HG03108 (cell line): ENCODE measurements around the gene SPG7.
"Not testable (repeated sequence)": the region's sequence is repeated elsewhere in the genome, so short reads cannot be mapped to it uniquely, and the experiment has no call there.

Experiments used
- ATAC-seq: cut with Tn5 transposase; IDR thresholded peaks from one replicate; pipeline ENCODE4 v1.9.1; 2021; ENCODE audit warnings: moderate library complexity; ENCODE audit not compliant: unreplicated experiment

SPG7 gene

DNA sequence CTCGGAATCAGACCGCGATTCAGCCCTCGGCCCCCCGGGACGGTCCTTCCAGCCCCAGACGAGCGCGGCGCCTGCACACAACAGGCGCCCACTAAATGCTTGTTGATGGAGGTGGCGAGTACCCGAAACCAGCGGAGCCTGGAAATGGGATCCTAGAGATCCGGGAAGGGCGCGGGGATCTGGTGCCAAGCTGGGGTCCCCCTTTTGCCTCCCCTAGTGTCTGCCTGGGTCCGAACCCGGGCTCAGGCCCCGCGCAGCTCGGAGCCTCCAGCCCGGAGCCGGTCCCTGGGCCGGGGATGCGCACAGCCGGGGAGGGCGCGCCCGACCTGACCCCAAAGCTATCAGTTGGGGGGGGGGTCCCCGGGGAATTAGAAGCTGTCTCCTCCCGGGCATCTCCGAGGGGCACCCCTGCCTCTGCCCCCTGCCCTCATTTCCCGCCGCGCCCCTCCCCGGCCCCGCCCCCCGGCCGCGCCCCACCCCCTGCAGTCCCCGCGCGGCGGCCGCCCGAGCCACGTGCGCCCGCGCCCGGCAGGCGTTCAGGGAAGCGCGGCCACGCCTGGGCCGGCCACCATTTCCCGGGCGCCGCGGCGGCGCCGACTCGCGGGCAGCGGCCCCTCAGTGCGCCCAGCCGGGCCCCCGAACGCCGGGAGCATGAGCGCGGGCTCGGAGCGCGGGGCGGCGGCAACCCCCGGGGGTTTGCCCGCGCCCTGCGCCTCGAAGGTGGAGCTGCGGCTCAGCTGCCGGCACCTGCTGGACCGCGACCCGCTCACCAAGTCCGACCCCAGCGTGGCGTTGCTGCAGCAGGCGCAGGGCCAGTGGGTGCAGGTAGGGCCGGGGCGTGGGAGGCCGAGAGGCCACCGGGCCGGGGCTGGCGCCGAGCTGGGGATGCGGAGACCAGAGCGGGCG, 67.3 kb downstream of the SPG7 start, which contains the start of gene CPNE7:
TSS of gene CPNE7 (plus strand) at position 512 of the 906 bp plus-strand sequence. CDS start at position 652, 140 bp downstream.
- ATAC-seq = no peak

DNA sequence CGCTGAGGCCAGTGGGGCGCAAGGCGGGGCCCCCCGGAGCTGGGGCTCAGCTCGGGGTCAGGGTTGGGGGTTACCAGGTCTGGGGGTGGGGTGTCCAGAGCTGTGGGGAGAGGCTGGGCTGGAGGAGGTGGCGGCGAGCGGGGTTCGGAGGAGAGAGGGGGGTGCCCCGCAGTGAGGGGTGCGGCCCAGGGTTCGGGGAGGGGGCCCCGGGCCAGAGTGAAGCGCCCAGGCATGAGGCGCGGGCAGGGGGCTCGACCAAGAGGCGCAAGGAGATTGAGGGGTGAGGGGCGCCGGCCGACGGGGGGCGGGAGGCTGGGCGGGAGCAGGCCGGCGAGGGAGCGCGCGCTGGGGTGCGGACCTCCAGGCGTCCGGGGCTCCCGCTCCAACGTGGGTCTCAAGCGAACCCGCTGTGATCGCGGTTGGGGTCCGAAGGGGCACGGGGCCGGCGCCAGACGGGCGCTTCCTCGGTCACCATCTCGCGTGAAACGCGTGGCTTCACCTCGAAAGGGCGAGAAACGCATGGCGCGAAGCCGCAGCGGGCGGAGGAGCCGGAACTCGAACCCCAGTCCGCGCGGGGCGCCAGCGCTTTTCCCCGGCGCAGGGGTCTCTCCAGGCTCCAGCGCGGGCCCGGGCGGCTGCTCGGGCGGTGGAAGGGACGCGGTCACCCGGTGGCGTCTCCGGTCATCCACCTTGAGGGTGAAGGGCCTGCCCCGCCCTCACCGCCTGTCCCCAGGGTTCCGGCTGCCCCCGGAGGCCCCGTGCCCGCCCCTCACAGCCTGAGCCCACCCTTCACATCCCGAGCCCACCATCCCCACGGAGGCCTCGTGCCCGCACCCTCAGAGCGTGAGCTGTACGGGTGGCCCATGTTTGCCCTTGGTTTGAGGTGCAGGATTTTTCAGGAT, 68.2 kb downstream of the SPG7 start:
- no peak for ATAC-seq

DNA sequence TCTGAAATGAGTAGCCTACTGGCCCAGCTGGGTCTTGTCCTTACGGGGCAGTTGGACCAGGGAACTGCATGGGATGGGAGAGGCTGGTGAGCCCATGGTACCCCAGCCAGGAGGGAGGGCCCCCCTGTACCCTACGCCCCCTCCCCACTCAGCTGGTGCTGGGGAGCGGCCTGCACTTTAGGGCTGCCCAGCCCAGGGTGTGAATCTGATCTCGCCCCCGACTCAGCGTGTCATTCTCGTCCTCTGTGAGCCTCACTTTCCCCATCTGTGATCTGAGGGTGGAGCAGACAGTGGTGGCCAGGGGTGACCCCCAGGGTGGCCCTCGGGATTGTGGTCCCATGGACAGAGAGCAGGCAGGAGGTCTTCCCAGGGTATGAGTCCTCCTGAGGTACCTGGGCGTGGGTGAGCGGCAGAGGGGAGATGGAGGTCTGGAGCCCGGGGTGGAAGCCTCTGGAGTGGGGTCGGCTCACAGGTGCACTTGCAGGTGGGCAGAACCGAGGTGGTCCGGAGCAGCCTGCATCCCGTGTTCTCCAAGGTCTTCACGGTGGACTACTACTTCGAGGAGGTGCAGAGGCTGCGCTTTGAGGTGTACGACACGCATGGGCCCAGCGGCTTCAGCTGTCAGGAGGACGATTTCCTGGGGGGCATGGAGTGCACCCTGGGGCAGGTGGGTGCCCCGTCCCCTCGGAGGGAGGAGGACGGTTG, 69.0 kb downstream of the SPG7 start:
- no peak for ATAC-seq

DNA sequence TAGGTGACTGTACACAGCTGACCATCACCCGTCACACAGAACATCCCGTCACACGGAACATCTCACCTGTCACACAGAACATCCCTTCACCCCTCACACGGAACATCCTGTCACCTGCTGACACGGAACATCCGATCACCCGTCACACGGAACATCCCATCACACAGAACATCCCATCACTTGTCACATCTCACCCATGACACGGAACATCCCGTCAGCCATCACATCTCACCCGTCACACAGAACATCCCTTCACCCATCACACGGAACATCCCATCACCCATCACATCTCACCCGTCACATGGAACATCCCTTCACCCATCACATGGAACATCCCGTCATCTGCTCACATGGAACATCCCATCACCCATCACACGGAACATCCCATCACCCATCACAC, 71.1 kb downstream of the SPG7 start:
- no peak for ATAC-seq

DNA sequence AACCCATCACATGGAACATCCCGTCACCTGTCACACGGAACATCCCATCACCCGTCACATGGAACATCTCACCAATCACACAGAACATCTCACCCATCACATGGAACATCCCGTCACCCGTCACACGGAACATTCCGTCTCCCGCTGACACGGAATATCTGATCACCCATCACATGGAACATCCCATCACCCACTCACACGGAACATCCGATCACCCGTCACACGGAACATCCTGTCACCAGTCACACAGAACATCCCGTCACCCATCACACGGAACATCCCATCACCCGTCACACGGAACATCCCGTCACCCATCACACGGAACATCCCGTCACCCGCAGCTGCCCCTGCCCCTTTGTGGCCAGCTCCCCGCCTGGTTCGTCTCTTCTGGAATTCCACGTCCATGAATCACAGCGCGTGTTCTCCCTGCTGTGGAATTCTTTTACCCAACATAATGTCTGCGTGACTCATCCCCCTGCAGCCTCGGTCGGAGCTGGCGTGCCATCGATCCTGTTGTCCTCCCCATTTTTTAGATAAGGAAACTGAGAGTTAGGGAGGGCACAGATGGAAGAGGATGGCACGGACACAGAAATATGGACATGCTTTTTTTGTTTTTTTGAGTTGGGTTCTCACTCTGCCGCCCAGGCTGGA, 73.0 kb downstream of the SPG7 start:
- no peak for ATAC-seq

DNA sequence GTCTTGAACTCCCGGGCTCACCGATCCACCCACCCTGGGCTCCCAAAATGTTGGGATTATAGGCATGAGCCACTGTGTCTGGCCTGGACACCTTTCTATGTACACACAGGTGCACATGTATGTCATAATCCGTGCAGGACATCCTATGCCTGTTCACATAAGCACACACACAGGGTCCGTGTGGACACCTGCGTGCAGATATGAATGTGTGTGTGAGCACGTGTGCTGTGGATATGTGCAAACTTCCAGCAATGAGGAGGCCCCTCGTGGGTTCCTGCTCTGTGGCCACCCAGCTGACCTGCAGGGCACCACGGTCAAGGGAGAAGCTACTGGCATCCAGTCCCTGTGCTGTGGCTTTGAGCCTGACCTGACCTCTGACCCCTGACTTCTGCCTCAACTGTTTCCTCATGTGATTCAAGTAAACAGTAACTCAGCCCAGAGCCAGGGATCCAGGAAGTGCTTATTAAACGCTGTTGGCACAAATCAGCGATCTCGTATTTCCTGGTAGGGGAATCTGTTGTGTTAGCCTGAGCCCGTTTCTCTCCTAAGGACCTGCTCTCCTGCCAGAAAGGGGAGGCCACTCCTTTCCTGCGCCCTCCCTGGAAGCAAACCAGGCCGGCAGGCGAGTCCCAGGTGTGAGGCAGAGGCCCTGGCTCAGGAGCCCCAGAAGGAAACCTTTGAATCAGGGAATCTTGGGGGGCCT, 73.8 kb downstream of the SPG7 start:
- no peak for ATAC-seq

DNA sequence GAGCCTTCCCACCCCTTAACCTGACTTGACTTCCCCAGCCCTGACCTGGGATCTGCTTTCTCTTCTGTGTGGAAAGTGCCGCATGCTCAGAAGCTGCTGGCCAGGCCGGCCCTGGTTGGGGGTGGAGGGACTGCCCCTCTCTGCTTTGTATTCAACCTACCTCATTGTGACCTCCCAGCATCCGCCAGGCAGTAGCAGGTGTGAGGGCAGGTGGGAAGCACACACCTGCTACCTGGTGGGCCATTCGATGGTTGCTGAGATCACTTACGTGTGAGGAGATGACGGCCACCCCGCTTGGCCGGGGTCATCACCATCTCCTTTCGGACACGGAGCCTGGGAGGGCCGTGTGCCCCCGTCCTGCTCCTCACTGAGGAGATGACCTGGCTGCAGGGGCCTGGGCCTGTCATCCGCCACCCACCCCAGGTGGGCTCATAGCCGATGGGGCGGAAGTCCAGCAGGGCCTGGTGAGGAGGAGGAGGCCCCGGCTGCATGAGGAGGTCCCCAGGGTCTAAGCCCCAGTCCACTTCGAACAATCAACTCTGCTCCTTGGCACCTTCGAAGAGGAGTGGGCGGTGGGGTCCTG, 74.5 kb downstream of the SPG7 start:
- ATAC-seq = no peak

DNA sequence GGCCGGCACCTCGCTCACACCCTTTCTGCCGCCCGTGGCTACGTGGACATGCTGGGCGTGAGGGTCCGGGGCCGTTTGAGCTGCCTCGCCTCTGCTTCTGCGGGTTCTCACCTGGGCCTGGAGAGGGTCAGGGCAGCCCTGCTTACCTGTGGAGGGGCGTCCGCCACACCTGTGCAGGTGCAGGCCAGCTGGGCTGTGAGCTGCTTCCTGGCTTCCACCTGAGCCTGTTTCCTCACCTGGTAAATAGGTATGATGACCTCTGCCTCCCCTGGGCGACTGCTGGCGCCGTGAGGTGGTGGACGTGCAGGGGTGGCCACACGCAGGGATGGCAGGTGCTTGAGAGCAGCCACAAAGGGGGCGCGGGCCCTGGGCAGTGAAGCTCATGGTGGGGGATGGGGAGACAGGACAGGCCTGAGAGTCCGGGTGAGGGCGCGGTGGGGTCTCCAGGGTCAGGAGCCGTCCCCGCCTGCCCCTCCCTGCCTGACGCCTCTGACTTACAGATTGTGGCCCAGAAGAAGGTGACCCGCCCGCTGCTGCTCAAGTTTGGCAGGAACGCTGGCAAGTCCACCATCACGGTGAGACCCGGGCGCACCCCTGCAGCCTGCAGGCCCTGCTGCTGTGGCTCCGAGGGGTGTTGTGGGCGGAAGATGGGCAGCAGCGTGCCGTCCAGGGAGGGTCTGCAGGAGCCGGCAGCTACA, 75.1 kb downstream of the SPG7 start:
- ATAC-seq = no peak

DNA sequence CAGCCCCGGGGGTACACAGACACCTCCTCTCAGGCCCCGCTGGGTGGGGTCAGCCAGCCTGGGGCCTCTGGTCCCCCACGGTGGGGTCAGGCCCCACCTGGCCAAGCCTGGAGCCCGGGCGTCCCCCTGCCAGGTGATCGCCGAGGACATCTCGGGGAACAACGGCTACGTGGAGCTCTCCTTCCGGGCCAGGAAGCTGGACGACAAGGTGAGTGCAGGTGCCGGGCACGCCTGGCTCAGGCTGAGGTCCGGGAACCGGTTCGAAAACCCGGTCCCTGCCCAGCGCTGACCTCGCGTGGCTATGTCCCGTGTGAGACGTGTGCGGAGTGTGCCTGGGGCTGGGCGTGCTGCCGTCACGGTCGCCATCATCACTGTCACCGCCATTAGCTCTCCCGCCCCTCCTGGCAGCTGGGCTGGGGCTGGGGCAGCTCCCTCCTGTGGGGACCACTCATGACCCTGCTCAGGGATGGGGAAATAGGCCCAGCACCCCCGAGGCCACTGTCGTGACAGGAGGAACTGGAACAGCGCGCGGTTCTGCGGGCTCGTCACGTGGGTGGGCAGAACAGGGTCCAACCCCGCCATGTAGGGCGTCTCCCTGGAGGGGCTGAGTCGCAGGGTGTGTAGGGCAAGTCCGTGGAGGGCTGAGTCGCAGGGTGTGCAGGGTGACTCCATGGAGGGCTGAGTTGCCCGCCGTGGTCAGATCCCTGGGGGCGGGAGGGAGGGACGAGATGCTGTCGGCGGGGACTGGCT, 75.9 kb downstream of the SPG7 start:
- ATAC-seq = no peak

DNA sequence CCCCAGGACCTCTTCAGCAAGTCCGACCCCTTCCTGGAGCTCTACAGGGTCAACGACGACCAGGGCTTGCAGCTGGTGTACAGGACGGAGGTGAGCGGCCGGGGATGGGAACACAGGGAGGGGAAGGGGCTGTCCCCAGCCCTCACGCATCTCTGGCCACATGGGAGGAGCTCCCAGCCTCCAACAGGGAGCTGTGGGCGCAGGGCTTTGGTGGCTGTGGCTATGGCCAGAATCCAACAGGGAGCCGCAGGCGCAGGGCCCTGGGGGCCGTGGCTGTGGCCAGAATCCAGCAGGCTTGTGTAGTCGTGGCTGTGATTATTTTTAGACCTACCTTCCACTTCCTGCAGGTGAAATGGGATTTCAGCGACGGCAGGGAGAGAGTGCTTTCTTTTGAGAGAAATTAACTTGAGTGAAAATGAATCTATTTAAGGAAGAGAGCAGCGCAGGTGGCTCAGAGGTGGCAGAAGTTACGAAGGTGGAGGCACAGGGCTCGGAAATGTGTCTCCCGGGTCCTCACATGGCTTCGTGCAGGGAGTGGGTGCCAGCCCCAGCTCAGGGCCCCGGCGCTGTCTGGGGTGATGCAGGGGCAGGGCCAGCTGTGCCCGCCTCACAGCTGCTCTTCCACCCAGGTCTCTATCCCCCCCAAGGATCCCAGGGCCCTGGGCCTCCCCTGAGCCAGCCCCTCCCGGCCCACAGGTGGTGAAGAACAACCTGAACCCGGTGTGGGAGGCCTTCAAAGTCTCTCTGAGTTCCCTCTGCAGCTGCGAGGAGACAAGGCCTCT, 76.8 kb downstream of the SPG7 start:
- ATAC-seq = no peak

DNA sequence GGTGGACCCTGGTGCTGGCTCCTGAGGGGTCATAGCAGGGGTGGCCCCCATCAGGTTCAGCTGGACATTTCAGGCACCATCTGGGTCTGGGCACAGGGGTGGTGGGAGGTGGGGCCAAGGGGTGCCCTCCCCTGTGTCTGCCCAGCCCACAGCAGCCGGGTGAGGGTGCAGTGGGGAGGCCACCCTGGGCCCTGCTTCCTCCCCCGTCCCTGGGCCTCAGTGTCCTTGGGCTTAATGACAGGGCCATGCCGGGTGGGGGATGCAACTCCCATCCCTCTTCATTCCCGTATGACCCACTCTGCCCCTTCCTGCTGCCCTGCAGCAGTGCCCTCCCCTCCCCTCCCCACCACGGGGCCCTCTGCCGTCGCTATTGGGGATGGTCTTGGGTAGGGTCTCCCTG, 78.0 kb downstream of the SPG7 start:
- ATAC-seq = no peak

DNA sequence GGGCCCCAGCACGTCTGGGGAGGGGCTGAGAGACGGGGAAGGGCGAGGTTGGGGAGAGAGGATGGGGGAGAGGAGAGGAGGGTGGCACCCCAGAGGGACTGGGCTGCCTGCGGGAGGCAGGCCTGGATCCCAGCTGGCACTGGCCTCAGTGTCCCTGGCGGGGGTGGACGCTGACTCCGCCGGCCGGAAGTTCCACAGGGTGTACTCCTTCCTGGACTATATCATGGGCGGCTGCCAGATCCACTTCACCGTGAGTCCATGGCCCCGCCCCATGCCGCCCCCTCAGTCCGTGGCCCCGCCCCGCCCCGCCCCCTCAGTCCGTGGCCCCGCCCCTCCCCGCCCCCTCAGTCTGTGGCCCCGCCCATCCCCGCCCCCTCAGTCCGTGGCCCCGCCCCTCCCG, 78.7 kb downstream of the SPG7 start:
- no peak for ATAC-seq

DNA sequence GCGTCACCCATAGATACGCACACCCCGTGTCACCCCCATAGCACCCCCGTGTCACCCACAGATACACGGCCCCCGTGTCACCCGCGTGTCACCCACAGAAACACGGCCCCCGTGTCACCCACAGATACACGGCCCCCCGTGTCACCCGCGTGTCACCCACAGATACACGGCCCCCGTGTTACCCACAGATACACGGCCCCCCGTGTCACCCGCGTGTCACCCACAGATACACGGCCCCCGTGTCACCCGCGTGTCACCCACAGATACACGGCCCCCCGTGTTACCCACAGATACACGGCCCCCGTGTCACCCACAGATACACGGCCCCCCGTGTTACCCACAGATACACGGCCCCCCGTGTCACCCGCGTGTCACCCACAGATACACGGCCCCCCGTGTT, 79.5 kb downstream of the SPG7 start:
- ATAC-seq = not testable (repeated sequence)

DNA sequence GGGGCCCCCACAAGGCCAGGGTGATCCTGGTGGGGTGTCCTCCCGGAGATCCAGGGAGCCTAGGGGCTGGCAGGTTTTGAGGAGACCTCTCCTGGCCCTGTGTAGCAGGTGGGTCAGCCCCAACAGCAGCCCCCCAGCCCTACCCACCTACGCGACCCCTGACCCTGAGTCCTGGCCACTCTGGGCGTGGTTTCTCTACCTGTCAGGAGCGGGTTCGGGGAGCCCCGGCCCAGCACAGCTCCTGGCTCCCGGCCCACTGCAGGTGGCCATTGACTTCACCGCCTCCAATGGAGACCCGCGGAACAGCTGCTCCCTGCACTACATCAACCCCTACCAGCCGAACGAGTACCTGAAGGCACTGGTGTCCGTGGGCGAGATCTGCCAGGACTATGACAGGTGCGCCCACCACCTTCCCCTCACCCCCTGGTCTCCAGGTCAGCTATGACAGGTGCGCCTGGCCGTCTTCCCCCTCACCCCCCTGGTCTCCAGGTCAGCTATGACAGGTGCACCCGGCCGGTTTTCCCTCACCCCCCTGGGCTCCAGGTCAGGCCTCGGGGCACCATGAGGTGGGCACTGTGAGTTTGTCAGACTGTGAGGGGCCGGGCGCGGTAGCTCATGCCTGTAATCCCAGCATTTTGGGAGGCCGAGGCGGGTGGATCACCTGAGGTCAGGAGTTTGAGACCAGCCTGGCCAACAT, 80.4 kb downstream of the SPG7 start:
- ATAC-seq = no peak

DNA sequence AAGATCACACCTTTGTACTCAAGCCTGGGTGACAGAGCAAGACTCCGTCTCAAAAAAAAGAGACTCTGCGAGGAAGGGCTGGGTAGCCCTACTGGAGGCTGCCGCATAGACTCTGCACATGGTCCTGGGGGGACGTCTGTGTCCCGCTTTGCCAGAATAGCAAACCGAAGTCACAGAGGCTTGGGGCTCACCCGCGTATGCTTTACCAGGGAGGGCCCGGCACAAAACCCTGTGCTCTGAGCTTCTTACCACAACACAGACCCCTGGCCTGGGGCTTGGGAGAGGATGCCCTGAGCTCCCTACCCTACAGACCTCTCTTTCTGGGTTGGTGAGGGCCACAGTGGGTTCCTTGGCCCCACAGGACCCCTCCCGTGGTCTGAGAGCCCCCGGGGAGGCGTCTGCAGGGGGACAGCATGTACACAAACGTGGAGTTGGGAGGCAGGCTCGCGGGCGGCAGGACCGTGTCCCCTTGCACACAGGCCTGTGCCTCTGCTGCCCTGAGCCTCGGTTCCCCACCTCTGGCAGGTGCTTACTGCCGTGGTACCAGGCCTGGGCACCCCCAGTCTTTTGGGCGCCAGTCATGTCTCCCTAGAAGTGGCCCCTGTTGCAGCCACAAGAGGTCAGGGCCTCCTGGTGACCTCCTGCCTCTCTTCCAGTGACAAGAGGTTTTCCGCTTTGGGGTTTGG, 81.2 kb downstream of the SPG7 start:
- no peak for ATAC-seq

DNA sequence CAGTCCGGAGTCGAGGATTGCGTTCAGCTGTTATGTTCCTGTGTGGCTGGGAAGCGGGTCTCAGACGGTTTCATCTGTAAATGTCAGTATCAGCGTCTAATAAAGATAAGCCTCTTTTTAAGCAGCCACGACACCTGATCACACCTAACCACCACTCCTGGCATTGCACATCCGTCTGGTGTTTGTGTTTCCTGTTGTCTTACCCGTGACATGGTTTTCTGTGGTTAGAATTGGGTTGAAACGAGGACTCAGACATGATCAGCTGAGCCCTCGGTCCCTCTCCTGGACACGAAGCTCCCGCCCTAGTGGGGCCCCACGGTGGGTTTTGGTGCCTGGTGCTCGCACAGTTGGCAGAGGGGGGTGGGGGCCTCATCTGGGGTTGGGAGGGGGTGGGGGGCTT, 85.6 kb downstream of the SPG7 start:
- ATAC-seq = no peak
